GM12864 (cell line): ENCODE measurements around the gene PXDN.
A peak's percentile ranks its signal among the peaks of the same experiment; 100 is the strongest.

Experiments used
- DNase-seq: peaks from one replicate; pipeline ENCODE4 v3.0.0-alpha.2; 2011; ENCODE audit warnings: low read depth
- H3K4me3 ChIP-seq: 2 replicates; pipeline ENCODE4 v1.5.1; 2011; ENCODE audit warnings: mild to moderate bottlenecking, low read depth, low read length, control low read depth
- TF ChIP-seq, protein P1 (sequence below): IDR thresholded peaks from 2 replicates; pipeline ENCODE4 v1.5.1; 2011; ENCODE audit warnings: low read depth, mild to moderate bottlenecking, moderate library complexity, low read length, control low read depth, inconsistent platforms; ENCODE audit errors: missing control alignments

PXDN gene

DNA sequence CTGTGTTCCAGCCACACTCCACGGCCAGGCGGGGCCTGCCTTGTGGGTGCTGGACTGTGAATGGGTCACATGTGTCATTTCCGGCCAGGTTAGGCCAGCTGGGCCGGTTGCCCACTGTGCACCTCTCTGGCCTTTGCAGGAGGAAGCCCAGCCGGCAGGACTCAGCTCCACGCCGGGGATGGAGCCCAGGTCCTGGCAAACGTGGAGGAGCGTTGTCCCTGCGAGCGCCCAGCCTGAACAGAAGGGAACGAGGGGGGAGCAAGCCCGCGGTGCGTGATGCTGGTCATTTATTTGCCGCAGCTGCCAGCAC, 152.9 kb downstream of the PXDN start:
- TF ChIP-seq, protein P1, sequence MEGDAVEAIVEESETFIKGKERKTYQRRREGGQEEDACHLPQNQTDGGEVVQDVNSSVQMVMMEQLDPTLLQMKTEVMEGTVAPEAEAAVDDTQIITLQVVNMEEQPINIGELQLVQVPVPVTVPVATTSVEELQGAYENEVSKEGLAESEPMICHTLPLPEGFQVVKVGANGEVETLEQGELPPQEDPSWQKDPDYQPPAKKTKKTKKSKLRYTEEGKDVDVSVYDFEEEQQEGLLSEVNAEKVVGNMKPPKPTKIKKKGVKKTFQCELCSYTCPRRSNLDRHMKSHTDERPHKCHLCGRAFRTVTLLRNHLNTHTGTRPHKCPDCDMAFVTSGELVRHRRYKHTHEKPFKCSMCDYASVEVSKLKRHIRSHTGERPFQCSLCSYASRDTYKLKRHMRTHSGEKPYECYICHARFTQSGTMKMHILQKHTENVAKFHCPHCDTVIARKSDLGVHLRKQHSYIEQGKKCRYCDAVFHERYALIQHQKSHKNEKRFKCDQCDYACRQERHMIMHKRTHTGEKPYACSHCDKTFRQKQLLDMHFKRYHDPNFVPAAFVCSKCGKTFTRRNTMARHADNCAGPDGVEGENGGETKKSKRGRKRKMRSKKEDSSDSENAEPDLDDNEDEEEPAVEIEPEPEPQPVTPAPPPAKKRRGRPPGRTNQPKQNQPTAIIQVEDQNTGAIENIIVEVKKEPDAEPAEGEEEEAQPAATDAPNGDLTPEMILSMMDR, result no peak
- H3K4me3 ChIP-seq, result no peak overlapping the region
- DNase-seq, result no peak

DNA sequence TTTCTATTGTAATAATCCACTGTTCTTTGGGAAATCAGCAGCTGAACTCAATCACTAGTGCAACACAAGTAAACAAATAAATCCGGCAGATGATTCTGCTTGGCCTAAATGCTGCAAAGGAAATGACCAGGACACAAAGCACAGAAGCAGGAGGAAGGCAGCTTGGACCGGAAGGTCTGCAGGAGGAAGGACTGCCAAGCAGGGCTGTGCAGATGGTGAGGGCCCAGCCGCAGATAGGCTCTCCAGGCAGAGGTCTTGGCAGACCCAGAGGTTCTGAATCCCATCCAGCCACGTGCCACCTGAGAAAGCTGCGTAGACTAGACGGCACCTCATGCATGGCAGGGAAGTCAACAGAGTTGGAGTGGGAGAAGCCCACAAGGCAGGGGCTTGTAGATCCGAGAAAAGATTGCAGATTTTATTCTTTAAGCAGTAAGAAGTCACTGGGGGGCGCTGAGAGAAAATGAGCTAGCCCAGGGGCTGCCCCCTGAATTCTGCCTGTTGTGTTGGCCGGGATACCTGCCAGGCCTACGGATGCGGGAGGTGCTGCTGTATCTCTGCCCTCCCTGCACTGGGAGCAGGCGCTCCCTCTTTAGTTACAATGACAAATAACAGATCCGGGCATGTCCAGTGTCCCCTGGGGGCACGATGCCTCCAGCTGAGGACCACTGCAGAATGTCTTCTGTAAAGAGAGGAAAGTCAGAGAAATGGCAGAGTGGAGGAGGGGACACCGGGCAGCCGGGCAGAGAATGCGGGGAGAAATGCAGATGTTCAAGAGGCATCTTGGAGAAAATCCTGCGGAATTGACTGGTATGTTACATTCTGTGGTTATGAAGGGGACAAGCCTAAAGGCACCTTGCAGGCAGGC, 153.5 kb downstream of the PXDN start:
- H3K4me3 ChIP-seq, result no peak overlapping the region
- DNase-seq, result no peak
- TF ChIP-seq, protein P1, result no peak

DNA sequence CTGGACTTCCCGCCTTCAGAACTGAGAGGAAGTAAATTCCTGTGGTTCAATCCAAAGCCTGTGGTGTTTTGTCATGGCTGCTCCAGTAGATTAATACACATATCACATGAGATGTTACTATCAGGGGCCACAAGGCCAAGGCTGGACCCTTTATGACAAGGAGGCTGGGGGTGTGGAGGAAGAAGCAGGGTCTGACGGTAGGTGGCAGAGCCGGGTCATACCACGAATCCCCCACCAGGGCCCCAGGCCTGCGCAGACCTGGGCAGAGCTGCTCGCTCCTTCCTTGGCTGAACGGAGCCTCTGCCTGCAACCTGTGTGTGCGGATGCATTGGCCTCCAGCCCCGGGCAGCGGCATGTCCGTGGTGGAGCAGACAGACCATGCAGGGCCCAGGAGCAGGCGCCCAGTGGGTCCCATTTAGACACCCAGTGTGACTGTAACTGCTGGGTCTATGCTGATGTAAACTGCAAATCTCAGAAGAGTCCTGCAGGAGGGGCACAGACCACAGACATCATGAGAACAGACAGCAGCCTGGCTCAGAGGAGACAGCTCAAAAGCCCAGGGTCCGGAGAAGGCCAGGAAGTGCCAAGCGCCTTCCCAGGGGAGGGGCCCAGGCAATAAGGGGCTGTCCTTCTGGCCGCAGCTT, 155.2 kb downstream of the PXDN start:
- TF ChIP-seq, protein P1, result peak; percentile 32
- DNase-seq, result no peak
- no peak overlapping the region for H3K4me3 ChIP-seq

DNA sequence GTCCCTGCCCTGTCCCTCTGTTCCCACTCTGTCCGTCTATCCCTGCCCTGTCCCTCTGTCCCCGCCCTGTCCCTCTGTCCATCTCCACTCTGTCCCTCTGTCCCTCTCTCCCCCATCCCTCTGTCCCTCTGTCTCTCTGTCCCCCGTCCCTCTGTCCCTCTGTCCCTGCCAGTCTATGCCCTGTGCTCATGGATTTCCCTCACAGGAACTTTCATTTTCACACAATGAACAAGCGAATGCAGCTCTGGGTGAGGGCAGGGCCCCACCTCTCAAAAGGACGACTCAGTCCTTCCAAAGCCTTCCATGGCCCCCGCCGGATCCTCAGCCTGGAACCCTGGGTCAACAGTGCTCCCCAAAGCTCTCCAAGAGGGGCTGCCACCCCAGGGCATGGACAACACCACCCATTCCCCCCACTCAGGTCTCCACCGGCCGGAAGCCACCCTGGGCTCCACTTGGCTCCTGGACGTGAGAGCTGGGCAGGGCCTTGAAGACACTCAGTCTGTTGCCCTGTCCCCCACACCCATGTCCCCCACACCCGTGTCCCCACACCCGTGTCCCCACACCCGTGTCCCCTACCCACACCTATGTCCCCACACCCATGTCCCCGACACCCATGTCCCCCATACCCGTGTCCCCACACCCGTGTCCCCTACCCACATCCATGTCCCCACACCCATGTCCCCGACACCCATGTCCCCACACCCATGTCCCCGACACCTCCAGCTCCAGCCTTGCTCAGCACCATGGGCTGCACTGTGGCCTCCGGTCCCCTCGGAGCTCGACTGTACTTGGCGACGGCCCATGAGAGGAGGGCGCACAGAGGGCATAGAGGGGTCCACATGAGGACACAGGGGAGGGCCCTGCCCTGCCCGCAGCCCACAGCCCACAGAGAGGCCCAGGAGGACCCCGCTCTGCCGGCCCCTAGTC, 156.0 kb downstream of the PXDN start:
- no peak overlapping the region for H3K4me3 ChIP-seq
- DNase-seq, result no peak
- TF ChIP-seq, protein P1, result no peak

DNA sequence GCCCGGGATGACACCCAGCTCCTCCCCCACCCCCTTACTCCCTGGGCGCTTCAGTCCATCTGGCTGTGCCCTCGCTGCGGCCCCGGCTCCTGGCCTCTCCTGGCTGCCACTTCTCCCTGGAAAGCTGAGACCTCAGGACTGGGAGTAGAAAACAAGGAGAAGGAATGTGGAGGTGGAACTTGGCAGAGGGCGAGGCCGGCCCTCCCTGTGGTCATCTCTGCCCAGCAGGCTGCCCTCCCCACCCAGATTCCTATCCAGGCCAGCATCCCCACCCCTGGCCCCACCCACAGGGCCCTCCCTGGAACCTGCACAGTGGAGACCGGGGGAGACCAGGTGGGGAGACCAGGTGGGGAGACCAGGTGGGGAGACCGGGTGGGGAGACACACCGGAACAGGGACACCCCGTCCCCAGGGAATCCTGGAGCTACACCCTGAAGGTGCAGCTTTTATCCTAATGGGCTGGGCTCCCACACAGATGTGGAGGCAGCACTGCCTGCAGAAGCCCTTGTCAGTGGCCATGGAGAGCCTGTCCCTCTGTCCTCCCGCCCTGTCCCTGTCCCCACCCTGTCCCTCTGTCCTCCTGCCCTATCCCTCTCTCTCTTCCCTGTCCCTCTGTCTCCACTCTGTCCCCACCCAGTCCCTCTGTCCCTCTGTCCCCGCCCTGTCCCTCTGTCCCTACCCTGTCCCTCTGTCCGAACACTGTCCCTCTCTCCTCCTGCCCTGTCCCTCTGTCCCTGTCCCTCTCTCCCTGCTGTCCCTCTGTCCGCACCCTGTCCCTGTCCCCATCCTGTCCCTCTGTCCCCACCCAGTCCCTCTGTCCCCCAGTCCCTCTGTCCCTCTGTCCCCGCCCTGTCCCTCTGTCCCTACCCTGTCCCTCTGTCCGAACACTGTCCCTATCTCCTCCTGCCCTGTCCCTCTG, 157.1 kb downstream of the PXDN start:
- TF ChIP-seq, protein P1, result no peak
- H3K4me3 ChIP-seq, result no peak overlapping the region

More for the DNA sequence above, 157.1 kb downstream of the PXDN start:
- DNase-seq, result no peak
